ENCODE results near the gene PEX11A.

- TF ChIP-seq CTCF (IDR thresholded peaks at IDR 0.05): no peak
- no peak for TF ChIP-seq EZH2 (IDR thresholded peaks at IDR 0.05; ENCODE audit: borderline replicate concordance, insufficient read depth, low read depth, low read length, poor library complexity, severe bottlenecking)
Measured at GRCh38 chr15:89662893-89663626, 27.5 kb downstream of the PEX11A start.
